Fibroblast of lung (primary cell): ENCODE data around the gene APOLD1. TPM values are rescaled to one million over a fixed set of nuclear protein-coding genes. Genes with fewer than 3 reads are reported as not detected.

Source experiments
- DNase-seq, 2 donors: peaks; one replicate each; pipeline versions ENCODE4 v3.0.0 to v3.0.0-alpha.2; 2010; ENCODE audit warnings: low read depth in 2 of 2
- H2AFZ ChIP-seq: 2 replicates; pipeline ENCODE4 v1.5.1; 2012; ENCODE audit warnings: low read length, control low read depth, inconsistent platforms
- H3K27ac ChIP-seq: 2 replicates; pipeline ENCODE4 v1.5.1; 2011; ENCODE audit warnings: low read length, control low read depth; ENCODE audit not compliant: insufficient read depth
- H3K27me3 ChIP-seq: 2 replicates; pipeline ENCODE4 v1.5.1; 2011; ENCODE audit warnings: mild to moderate bottlenecking, low read length; ENCODE audit not compliant: control insufficient read depth, insufficient read depth
- H3K36me3 ChIP-seq: 2 replicates; pipeline ENCODE4 v1.5.1; 2011; ENCODE audit warnings: low read length; ENCODE audit not compliant: control insufficient read depth, insufficient read depth
- H3K4me1 ChIP-seq: 2 replicates; pipeline ENCODE4 v1.5.1; 2011; ENCODE audit warnings: low read length; ENCODE audit not compliant: control insufficient read depth, insufficient read depth; ENCODE audit errors: extremely low read depth
- H3K4me2 ChIP-seq: 2 replicates; pipeline ENCODE4 v1.5.1; 2011; ENCODE audit warnings: low read length, control low read depth; ENCODE audit not compliant: insufficient read depth; ENCODE audit errors: extremely low read depth
- H3K4me3 ChIP-seq, 4 experiments: fragments of 200-600 bp in 1 of 4; sonication (generic) in 1 of 4; replicated peaks in 1 of 4; 2 replicates each; pipeline ENCODE4 v1.5.1; 2011 to 2016; ENCODE audit warnings: low read length in 4 of 4, low read depth in 3 of 4, mild to moderate bottlenecking in 3 of 4, control low read depth in 2 of 4, inconsistent platforms in 1 of 4, mixed read lengths in 1 of 4; ENCODE audit not compliant: insufficient read depth in 1 of 4; ENCODE audit errors: control extremely low read depth in 1 of 4
- H3K79me2 ChIP-seq: 2 replicates; pipeline ENCODE4 v1.5.1; 2012; ENCODE audit warnings: mild to moderate bottlenecking, low read length, inconsistent platforms; ENCODE audit not compliant: control insufficient read depth, insufficient read depth
- H3K9ac ChIP-seq: 2 replicates; pipeline ENCODE4 v1.5.1; 2011; ENCODE audit warnings: mild to moderate bottlenecking, low read length, control low read depth; ENCODE audit not compliant: insufficient read depth
- H3K9me3 ChIP-seq: 2 replicates; pipeline ENCODE4 v1.5.1; 2012; ENCODE audit warnings: low read depth, low read length; ENCODE audit not compliant: control insufficient read depth, insufficient read depth
- H4K20me1 ChIP-seq: 2 replicates; pipeline ENCODE4 v1.5.1; 2011; ENCODE audit warnings: low read length; ENCODE audit not compliant: control insufficient read depth, insufficient read depth; ENCODE audit errors: extremely low read depth
- CTCF ChIP-seq, 2 donors: IDR thresholded peaks in 1 of 2; conservative IDR thresholded peaks in 1 of 2; 1 replicate in 1 of 2; 2 replicates in 1 of 2; pipeline ENCODE4 v1.5.1; 2011 to 2012; ENCODE audit warnings: low read length in 2 of 2, control low read depth in 1 of 2, inconsistent platforms in 1 of 2, low read depth in 1 of 2, mild to moderate bottlenecking in 1 of 2
- EZH2 ChIP-seq: IDR thresholded peaks from 2 replicates; pipeline ENCODE4 v1.5.1; 2012; ENCODE audit warnings: low read length, control low read depth, mild to moderate bottlenecking; ENCODE audit errors: missing control alignments
- polyA plus RNA-seq, 2 donors: library from polyadenylated mRNA; depleted of rRNA in 1 of 2; stranded (reverse) in 1 of 2; unstranded in 1 of 2; fragments of >200 nt; gene quantifications; 2 replicates each; pipeline ENCODE4 v1.2.1, GENCODE V29; 2011 to 2012; ENCODE audit warnings: missing spikeins in 1 of 2
- total RNA-seq: library from RNA; depleted of rRNA; stranded (reverse); fragments of >200 nt; gene quantifications from 2 replicates; pipeline ENCODE4 v1.2.1, GENCODE V29; 2014

Gene APOLD1
- total and polyA plus RNA-seq, 2 donors (not counting 1 experiment from before 2014, with no cell fraction given), result 3.1 to 3.2 TPM

- H3K4me2 ChIP-seq, result no peak overlapping the region
- peaks cover 13% of the 10 kb centered on the region for H3K79me2 ChIP-seq
- no peaks in the 10 kb centered on the region for H3K9me3 ChIP-seq
- peak in 1 of 2 donors; percentile 68 for DNase-seq
- H3K27me3 ChIP-seq, result no peaks in the 10 kb centered on the region
- no peak overlapping the region for H3K9ac ChIP-seq
- H3K4me3 ChIP-seq, result no peak overlapping the region
- no peak for TF ChIP-seq CTCF (conservative IDR thresholded peaks at IDR 0.05 in 1 of 2, IDR thresholded peaks at IDR 0.05 in 1 of 2; ENCODE audit: low read depth in 1 of 2, low read length in 2 of 2)
- no peak for TF ChIP-seq EZH2
- H3K4me1 ChIP-seq, result peaks cover 21% of the 10 kb centered on the region
- no peaks in the 10 kb centered on the region for H4K20me1 ChIP-seq
- no peak overlapping the region for H3K27ac ChIP-seq
- peaks cover 11% of the 10 kb centered on the region for H3K36me3 ChIP-seq
- H2AFZ ChIP-seq, result no peak overlapping the region
These were observed 37.4 kb downstream of the APOLD1 start for GRCh38 chr12:12822886-12823285.

GRCh38 chr12:12823300-12823699 is 37.8 kb downstream of the APOLD1 start:
- DNase-seq, result peak in 1 of 2 donors; percentile 96
- Histone ChIP-seq H3K27ac (no peak overlapping the region), H3K4me2 (no peak overlapping the region), H3K9ac (no peak overlapping the region), H3K27me3 (no peaks in the 10 kb centered on the region), H3K9me3 (no peaks in the 10 kb centered on the region), H4K20me1 (no peaks in the 10 kb centered on the region), H3K79me2 (peaks cover 12% of the 10 kb centered on the region), H3K4me3 (no peak overlapping the region), H3K4me1 (peaks cover 21% of the 10 kb centered on the region), H2AFZ (no peak overlapping the region), H3K36me3 (peaks cover 11% of the 10 kb centered on the region)
- no peak for TF ChIP-seq EZH2
- TF ChIP-seq CTCF (conservative IDR thresholded peaks at IDR 0.05 in 1 of 2, IDR thresholded peaks at IDR 0.05 in 1 of 2; ENCODE audit: low read depth in 1 of 2, low read length in 2 of 2), result no peak

GRCh38 chr12:12823811-12824210 is 38.4 kb downstream of the APOLD1 start:
- H4K20me1 ChIP-seq, result no peaks in the 10 kb centered on the region
- peaks cover 13% of the 10 kb centered on the region for H3K36me3 ChIP-seq
- H3K79me2 ChIP-seq, result peaks cover 12% of the 10 kb centered on the region
- no peak overlapping the region for H3K27ac ChIP-seq
- no peak overlapping the region for H3K4me2 ChIP-seq
- H3K4me1 ChIP-seq, result peaks cover 21% of the 10 kb centered on the region
- H3K9ac ChIP-seq, result no peak overlapping the region
- no peak overlapping the region for H3K4me3 ChIP-seq
- DNase-seq, result peak in 1 of 2 donors; percentile 30
- no peaks in the 10 kb centered on the region for H3K27me3 ChIP-seq
- TF ChIP-seq CTCF (conservative IDR thresholded peaks at IDR 0.05 in 1 of 2, IDR thresholded peaks at IDR 0.05 in 1 of 2; ENCODE audit: low read depth in 1 of 2, low read length in 2 of 2), result no peak
- TF ChIP-seq EZH2, result no peak
- no peaks in the 10 kb centered on the region for H3K9me3 ChIP-seq
- no peak overlapping the region for H2AFZ ChIP-seq
